Lung (tissue), 12 donors: ENCODE measurements around the gene PRR20G. TPM values are rescaled to one million over a fixed set of nuclear protein-coding genes. Genes with fewer than 3 reads are reported as not detected.
"Not testable (repeated sequence)": the region's sequence is repeated elsewhere in the genome, so short reads cannot be mapped to it uniquely, and the experiment has no call there.

Source experiments
- ATAC-seq: fragments of 200-7000 bp; cut with Tn5 transposase; one replicate; pipeline ENCODE4 v1.9.1; 2020; ENCODE audit warnings: moderate number of reproducible peaks; ENCODE audit not compliant: insufficient read depth, low FRiP score
- DNase-seq, 3 donors: peaks; one replicate each; pipeline ENCODE4 v3.0.0-alpha.2; 2013 to 2017
- H3K27ac ChIP-seq, 2 donors: one replicate each; pipeline ENCODE4 v1.5.1; 2013; ENCODE audit warnings: mild to moderate bottlenecking in 2 of 2, moderate library complexity in 2 of 2, control low read depth in 1 of 2, inconsistent platforms in 1 of 2, low read depth in 1 of 2, low read length in 1 of 2
- H3K27me3 ChIP-seq, 3 donors: one replicate each; pipeline ENCODE4 v1.5.1; 2013; ENCODE audit warnings: low read length in 2 of 3; ENCODE audit not compliant: control insufficient read depth in 3 of 3, insufficient read depth in 3 of 3
- H3K36me3 ChIP-seq, 4 donors: one replicate each; pipeline ENCODE4 v1.5.1; 2013; ENCODE audit warnings: low read length in 4 of 4, mild to moderate bottlenecking in 1 of 4, moderate library complexity in 1 of 4; ENCODE audit not compliant: control insufficient read depth in 4 of 4, insufficient read depth in 4 of 4
- H3K4me1 ChIP-seq, 5 donors: one replicate each; pipeline ENCODE4 v1.5.1; 2013; ENCODE audit warnings: low read length in 5 of 5, mild to moderate bottlenecking in 2 of 5, moderate library complexity in 1 of 5; ENCODE audit not compliant: control insufficient read depth in 5 of 5, insufficient read depth in 5 of 5
- H3K4me3 ChIP-seq: one replicate; pipeline ENCODE4 v1.5.1; 2013; ENCODE audit warnings: mild to moderate bottlenecking, control low read depth, moderate library complexity
- H3K9ac ChIP-seq, 2 donors: one replicate each; pipeline ENCODE4 v1.5.1; 2013; ENCODE audit warnings: low read length in 2 of 2, control low read depth in 1 of 2; ENCODE audit not compliant: insufficient read depth in 1 of 2
- H3K9me3 ChIP-seq, 4 donors: one replicate each; pipeline ENCODE4 v1.5.1; 2013; ENCODE audit warnings: low read length in 3 of 4, mild to moderate bottlenecking in 1 of 4, moderate library complexity in 1 of 4; ENCODE audit not compliant: control insufficient read depth in 4 of 4, insufficient read depth in 3 of 4
- CTCF ChIP-seq: IDR thresholded peaks from 2 replicates; pipeline ENCODE4 v1.5.1; 2012; ENCODE audit warnings: mild to moderate bottlenecking; ENCODE audit errors: control extremely low read depth, extremely low read depth
- WGBS, 2 donors: extraction: QIAGEN DNeasy Blood & Tissue Kit; methylation state at CpG; one replicate each; pipeline ENCODE4 v1.1.7; 2013; 5-methylcytosine and 5-hydroxymethylcytosine counted together
- polyA plus RNA-seq, 2 donors: library from polyadenylated mRNA; stranded (reverse); fragments of 200-250 nt; gene quantifications; one replicate each; pipeline ENCODE4 v1.2.1, GENCODE V29; 2013
- total RNA-seq, 2 donors: library from RNA; depleted of rRNA in 1 of 2; stranded (reverse); fragments of >200 nt in 1 of 2; gene quantifications; one replicate each; pipeline ENCODE4 v1.2.1, GENCODE V29; 2014 to 2021
- donor health status: control.
- donor health status: control.
- donor health status: Bipolar disorder and iron deficiency.
- donor health status: healthy.
- donor health status: DM: yes; HTN: yes; CAD: no.

PRR20G gene
- total and polyA plus RNA-seq, 4 donors = 0.05 TPM; not detected in 3

GRCh38 chr3:127320529-127321121 lies 32.8 kb upstream of the PRR20G start:
- ATAC-seq (no peak), DNase-seq (peak in 1 of 3 donors; percentile 19)
- H3K27me3 ChIP-seq = peaks cover 0 to 3% (median 0%) of the 10 kb centered on the region in 3 donors
- no peak overlapping the region for H3K4me3 ChIP-seq
- no peak for TF ChIP-seq CTCF
- 69 to 77% methylated on average over 4 of the region's 4 CpGs for WGBS, 2 donors
- H3K27ac ChIP-seq = no peak overlapping the region
- H3K9ac ChIP-seq = no peak overlapping the region
- H3K4me1 ChIP-seq = no peaks in the 10 kb centered on the region
- H3K9me3 ChIP-seq = peaks cover 0 to 4% (median 0%) of the 10 kb centered on the region in 4 donors
- no peaks in the 10 kb centered on the region for H3K36me3 ChIP-seq

GRCh38 chr3:127316685-127317084 lies 28.8 kb upstream of the PRR20G start:
- 78 to 84% methylated on average over 7 of the region's 7 CpGs for WGBS, 2 donors
- no peaks in the 10 kb centered on the region for H3K4me1 ChIP-seq
- no peak overlapping the region for H3K9ac ChIP-seq
- peaks cover 0 to 3% (median 0%) of the 10 kb centered on the region in 3 donors for H3K27me3 ChIP-seq
- no peak overlapping the region for H3K27ac ChIP-seq
- ATAC-seq (no peak), DNase-seq (no peak)
- no peak for TF ChIP-seq CTCF
- H3K9me3 ChIP-seq = peaks cover 0 to 2% (median 0%) of the 10 kb centered on the region in 4 donors
- H3K36me3 ChIP-seq = no peaks in the 10 kb centered on the region
- no peak overlapping the region for H3K4me3 ChIP-seq

- Histone ChIP-seq H3K36me3 (no peaks in the 10 kb centered on the region), H3K4me3 (no peak overlapping the region)
- WGBS, 2 donors = 36 to 37% methylated on average over 3 of the region's 3 CpGs
Measured at GRCh38 chr3:127312818-127313217, 25.0 kb upstream of the PRR20G start.

DNA sequence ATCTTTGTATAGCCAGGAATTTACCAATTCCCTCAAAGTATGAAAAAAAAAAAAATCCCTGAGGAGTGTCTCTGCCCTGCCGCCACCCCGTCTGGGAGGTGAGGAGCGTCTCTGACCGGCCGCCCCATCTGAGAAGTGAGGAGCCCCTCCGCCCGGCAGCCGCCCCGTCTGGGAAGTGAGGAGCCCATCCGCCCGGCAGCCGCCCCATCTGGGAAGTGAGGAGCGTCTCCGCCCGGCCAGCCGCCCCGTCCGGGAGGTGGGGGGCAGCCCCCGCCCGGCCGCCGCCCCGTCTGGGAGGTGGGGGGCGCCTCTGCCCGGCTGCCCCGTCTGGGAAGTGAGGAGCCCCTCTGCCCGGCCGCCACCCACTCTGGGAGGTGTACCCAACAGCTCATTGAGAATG lies 21.0 kb upstream of the PRR20G start:
- not testable (repeated sequence) for H3K4me1 ChIP-seq, H3K27me3 ChIP-seq, H3K9ac ChIP-seq, H3K27ac ChIP-seq, H3K4me3 ChIP-seq, ATAC-seq, DNase-seq, H3K9me3 ChIP-seq, H3K36me3 ChIP-seq
- 85 to 91% methylated on average over 10 to 28 of the region's 28 CpGs for WGBS, 2 donors

More at GRCh38 chr3:127312818-127313217, 25.0 kb upstream of the PRR20G start:
- H3K9me3 ChIP-seq = peaks cover 0 to 2% (median 0%) of the 10 kb centered on the region in 4 donors
- H3K27me3 ChIP-seq = peaks cover 0 to 3% (median 0%) of the 10 kb centered on the region in 3 donors
- H3K4me1 ChIP-seq = no peaks in the 10 kb centered on the region
- no peak overlapping the region for H3K27ac ChIP-seq
- H3K9ac ChIP-seq = no peak overlapping the region
- ATAC-seq (no peak), DNase-seq (no peak)
- TF ChIP-seq CTCF = no peak
